BE2C (cell line): ENCODE measurements around the gene MEN1.
"Not testable (repeated sequence)": the region's sequence is repeated elsewhere in the genome, so short reads cannot be mapped to it uniquely, and the experiment has no call there.

Experiments
- DNase-seq: peaks from one replicate; pipeline ENCODE4 v3.0.0-alpha.2; 2020
- H3K27me3 ChIP-seq: fragments of 250-450 bp; sonication (Bioruptor Pico); 2 replicates; pipeline ENCODE4 v1.5.1; 2020; ENCODE audit warnings: mild to moderate bottlenecking
- H3K36me3 ChIP-seq: fragments of 250-450 bp; sonication (Bioruptor Pico); 2 replicates; pipeline ENCODE4 v1.5.1; 2020; ENCODE audit warnings: mild to moderate bottlenecking
- H3K4me1 ChIP-seq: fragments of 250-450 bp; sonication (Bioruptor Pico); 2 replicates; pipeline ENCODE4 v1.5.1; 2020
- H3K4me3 ChIP-seq: 2 replicates; pipeline ENCODE4 v1.5.1; 2011; ENCODE audit warnings: low read depth, low read length
- H3K9me3 ChIP-seq: fragments of 250-450 bp; sonication (Bioruptor Pico); 2 replicates; pipeline ENCODE4 v1.5.1; 2020
- CTCF ChIP-seq: IDR thresholded peaks from 2 replicates; pipeline ENCODE4 v1.5.1; 2012; ENCODE audit warnings: mild to moderate bottlenecking, low read depth, low read length

Gene MEN1

GRCh38 chr11:64826578-64827450 is 16.5 kb upstream of the MEN1 start:
- Histone ChIP-seq H3K4me1 (no peaks in the 10 kb centered on the region), H3K27me3 (no peaks in the 10 kb centered on the region), H3K4me3 (no peak overlapping the region), H3K36me3 (no peaks in the 10 kb centered on the region), H3K9me3 (no peaks in the 10 kb centered on the region)
- no peak for DNase-seq
- no peak for TF ChIP-seq CTCF

- DNase-seq: no peak
- Histone ChIP-seq H3K27me3 (no peaks in the 10 kb centered on the region), H3K36me3 (no peaks in the 10 kb centered on the region), H3K4me1 (no peaks in the 10 kb centered on the region), H3K4me3 (no peak overlapping the region), H3K9me3 (no peaks in the 10 kb centered on the region)
- no peak for TF ChIP-seq CTCF
Observed at GRCh38 chr11:64826062-64826461, 15.7 kb upstream of the MEN1 start.

- no peak for DNase-seq
- Histone ChIP-seq H3K9me3 (no peaks in the 10 kb centered on the region), H3K4me3 (no peak overlapping the region), H3K4me1 (no peaks in the 10 kb centered on the region), H3K36me3 (no peaks in the 10 kb centered on the region), H3K27me3 (no peaks in the 10 kb centered on the region)
- TF ChIP-seq CTCF: no peak
Observed at GRCh38 chr11:64823568-64824119, 13.3 kb upstream of the MEN1 start.

- DNase-seq: no peak
- H3K4me1 ChIP-seq: no peaks in the 10 kb centered on the region
- no peak overlapping the region for H3K4me3 ChIP-seq
- no peaks in the 10 kb centered on the region for H3K27me3 ChIP-seq
- no peak for TF ChIP-seq CTCF
- no peaks in the 10 kb centered on the region for H3K36me3 ChIP-seq
- no peaks in the 10 kb centered on the region for H3K9me3 ChIP-seq
Observed at GRCh38 chr11:64817476-64817875, 7.1 kb upstream of the MEN1 start.

GRCh38 chr11:64815433-64815832 is 5.1 kb upstream of the MEN1 start:
- H3K4me1 ChIP-seq, H3K9me3 ChIP-seq, DNase-seq, H3K36me3 ChIP-seq, H3K4me3 ChIP-seq, H3K27me3 ChIP-seq: not testable (repeated sequence)

- Histone ChIP-seq H3K4me3 (no peak overlapping the region), H3K27me3 (no peaks in the 10 kb centered on the region), H3K9me3 (no peaks in the 10 kb centered on the region), H3K36me3 (no peaks in the 10 kb centered on the region), H3K4me1 (no peaks in the 10 kb centered on the region)
- no peak for DNase-seq
- TF ChIP-seq CTCF: no peak
Observed at GRCh38 chr11:64814712-64815187, 4.4 kb upstream of the MEN1 start.
